Measurements from ENCODE around the gene DCUN1D4.
A peak's percentile ranks its signal among the peaks of the same experiment; 100 is the strongest.

Gene DCUN1D4

DNA sequence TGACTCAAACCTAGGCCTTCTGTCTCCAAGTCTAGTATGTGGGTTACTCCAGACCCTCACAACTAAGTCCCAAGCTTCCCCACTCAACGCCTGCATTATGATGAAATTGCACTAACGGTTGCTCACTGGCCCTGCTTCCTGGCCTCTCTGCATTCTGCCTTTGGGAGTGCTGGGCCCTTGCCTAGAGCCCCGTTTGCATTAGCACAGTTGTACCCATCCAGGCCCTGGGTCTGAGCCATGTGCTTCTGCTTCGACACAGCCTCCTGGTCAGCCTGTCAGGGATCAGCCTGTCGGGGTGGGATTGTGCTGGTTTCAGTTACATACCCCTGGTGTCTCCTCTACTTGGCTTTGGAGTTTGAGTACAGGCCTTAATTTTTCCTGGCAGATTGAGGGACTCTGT, 58.4 kb downstream of the DCUN1D4 start:
- TF ChIP-seq, protein P1, sequence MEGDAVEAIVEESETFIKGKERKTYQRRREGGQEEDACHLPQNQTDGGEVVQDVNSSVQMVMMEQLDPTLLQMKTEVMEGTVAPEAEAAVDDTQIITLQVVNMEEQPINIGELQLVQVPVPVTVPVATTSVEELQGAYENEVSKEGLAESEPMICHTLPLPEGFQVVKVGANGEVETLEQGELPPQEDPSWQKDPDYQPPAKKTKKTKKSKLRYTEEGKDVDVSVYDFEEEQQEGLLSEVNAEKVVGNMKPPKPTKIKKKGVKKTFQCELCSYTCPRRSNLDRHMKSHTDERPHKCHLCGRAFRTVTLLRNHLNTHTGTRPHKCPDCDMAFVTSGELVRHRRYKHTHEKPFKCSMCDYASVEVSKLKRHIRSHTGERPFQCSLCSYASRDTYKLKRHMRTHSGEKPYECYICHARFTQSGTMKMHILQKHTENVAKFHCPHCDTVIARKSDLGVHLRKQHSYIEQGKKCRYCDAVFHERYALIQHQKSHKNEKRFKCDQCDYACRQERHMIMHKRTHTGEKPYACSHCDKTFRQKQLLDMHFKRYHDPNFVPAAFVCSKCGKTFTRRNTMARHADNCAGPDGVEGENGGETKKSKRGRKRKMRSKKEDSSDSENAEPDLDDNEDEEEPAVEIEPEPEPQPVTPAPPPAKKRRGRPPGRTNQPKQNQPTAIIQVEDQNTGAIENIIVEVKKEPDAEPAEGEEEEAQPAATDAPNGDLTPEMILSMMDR (IDR thresholded peaks at IDR 0.05; ENCODE audit: insufficient read depth, low read length, poor library complexity, severe bottlenecking) = no peak
- TF ChIP-seq EZH2phosphoT487 (conservative IDR thresholded peaks at IDR 0.05; ENCODE audit: low read length) = no peak
- no peak overlapping the region for H3K9ac ChIP-seq (ENCODE audit: low read length)
- no peaks in the 10 kb centered on the region for H3K27me3 ChIP-seq (ENCODE audit: low read length)
- H2AFZ ChIP-seq (ENCODE audit: low read depth, low read length, severe bottlenecking) = no peak overlapping the region
- peaks cover 26% of the 10 kb centered on the region; the same call in 1 of the 2 replicates for H3K36me3 ChIP-seq (ENCODE audit: low read length)
- H4K20me1 ChIP-seq (ENCODE audit: low read depth, low read length) = no peaks in the 10 kb centered on the region
- H3K9me2 ChIP-seq (replicated peaks; ENCODE audit: insufficient read depth, low read length) = no peaks in the 10 kb centered on the region
- no peak overlapping the region for H3K4me2 ChIP-seq (ENCODE audit: low read depth, low read length, poor library complexity, severe bottlenecking)
- H3K79me2 ChIP-seq (ENCODE audit: insufficient read depth, low read length) = no peaks in the 10 kb centered on the region
- no peak overlapping the region for H3K4me3 ChIP-seq (ENCODE audit: insufficient read depth, low read length, poor library complexity, severe bottlenecking)
- H3K9me3 ChIP-seq (ENCODE audit: insufficient read depth, low read length) = no peaks in the 10 kb centered on the region
- no peak overlapping the region for H3K27ac ChIP-seq (ENCODE audit: low read depth, low read length)
- H3F3A ChIP-seq (ENCODE audit: insufficient read depth) = no peaks in the 10 kb centered on the region

DNA sequence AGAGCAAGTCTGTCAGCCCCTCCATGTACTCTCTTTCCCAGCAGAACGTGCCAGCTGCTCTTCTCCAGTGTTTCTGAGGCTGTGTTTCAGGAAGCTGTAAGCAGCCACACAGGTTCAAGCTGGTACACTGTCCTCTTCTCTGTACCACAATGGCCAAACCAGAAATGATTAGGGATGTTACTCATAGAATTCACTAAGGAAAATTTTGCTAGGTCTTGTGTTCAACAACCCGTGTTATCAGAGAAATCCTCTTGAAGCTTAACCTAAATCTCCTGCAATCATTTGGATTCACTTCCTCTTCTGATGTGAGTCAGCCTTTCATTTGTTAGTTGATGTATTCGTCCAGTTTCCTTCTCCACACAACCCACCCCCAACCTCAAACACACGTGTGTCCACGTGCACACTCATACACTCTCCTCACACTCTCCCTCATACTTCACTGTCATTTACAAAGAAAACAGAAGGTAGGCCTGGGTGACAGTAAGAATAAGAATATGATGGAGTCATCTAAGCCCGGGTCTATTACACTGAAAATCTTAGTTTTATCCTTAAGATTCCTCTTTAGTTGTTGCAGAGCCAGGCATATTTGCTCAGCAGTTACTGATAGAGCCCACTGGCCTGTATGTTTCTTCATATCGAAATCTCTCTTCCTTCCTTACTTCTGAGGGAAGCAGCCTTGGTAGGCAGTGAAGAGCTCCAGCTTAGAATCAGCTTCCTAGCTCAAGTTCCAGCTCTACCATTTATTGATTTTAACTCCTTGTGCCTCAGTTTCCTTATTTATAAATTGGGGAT, 63.4 kb downstream of the DCUN1D4 start:
- H3K4me3 ChIP-seq (ENCODE audit: insufficient read depth, low read length, poor library complexity, severe bottlenecking) = no peak overlapping the region
- H3K9me3 ChIP-seq (ENCODE audit: insufficient read depth, low read length) = no peaks in the 10 kb centered on the region
- peaks cover 23% of the 10 kb centered on the region; the same call in 1 of the 2 replicates for H3K36me3 ChIP-seq (ENCODE audit: low read length)
- H3K27me3 ChIP-seq (ENCODE audit: low read length) = no peaks in the 10 kb centered on the region
- no peaks in the 10 kb centered on the region for H3F3A ChIP-seq (ENCODE audit: insufficient read depth)
- no peak overlapping the region for H2AFZ ChIP-seq (ENCODE audit: low read depth, low read length, severe bottlenecking)
- TF ChIP-seq EZH2phosphoT487 (conservative IDR thresholded peaks at IDR 0.05; ENCODE audit: low read length) = no peak
- TF ChIP-seq, protein P1 (IDR thresholded peaks at IDR 0.05; ENCODE audit: insufficient read depth, low read length, poor library complexity, severe bottlenecking) = no peak
- H3K9ac ChIP-seq (ENCODE audit: low read length) = no peak overlapping the region
- H3K4me2 ChIP-seq (ENCODE audit: low read depth, low read length, poor library complexity, severe bottlenecking) = no peak overlapping the region
- no peaks in the 10 kb centered on the region for H3K79me2 ChIP-seq (ENCODE audit: insufficient read depth, low read length)
- no peaks in the 10 kb centered on the region for H4K20me1 ChIP-seq (ENCODE audit: low read depth, low read length)
- H3K9me2 ChIP-seq (replicated peaks; ENCODE audit: insufficient read depth, low read length) = no peaks in the 10 kb centered on the region
- H3K27ac ChIP-seq (ENCODE audit: low read depth, low read length) = peak overlapping the region; percentile 25; the same call in 1 of the 2 replicates

DNA sequence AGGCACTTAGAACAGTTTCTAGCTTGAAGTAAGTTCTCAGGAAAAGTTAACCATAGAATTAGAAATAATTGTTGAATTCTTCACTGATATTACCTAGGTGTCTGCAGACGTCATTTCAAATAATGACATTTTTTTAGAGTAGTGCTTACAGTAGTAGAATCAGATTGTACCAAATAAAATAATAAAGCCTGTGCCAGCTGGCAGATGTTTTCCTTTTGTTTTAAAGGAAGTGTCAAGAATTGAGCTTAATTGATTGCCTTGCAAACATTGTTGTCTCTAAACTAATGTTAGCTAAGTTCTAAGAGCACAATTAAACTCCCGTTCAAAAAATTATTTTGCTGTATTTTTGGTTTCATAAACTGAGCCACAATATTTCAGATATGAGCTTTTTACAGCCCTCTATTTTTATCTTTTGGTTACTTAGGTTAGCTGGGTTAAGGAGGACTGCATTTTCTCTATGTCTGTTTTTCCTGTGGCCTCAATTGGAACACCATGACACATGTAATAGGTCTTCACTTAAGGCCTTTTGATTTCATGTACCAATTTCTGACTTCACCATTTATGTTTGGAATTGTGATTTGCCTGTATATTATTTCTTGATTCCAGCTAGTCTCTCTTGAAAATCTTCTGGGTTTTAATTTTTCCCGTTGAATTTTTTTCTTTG, 64.2 kb downstream of the DCUN1D4 start:
- H3K4me2 ChIP-seq (ENCODE audit: low read depth, low read length, poor library complexity, severe bottlenecking) = no peak overlapping the region
- no peaks in the 10 kb centered on the region for H3K9me2 ChIP-seq (replicated peaks; ENCODE audit: insufficient read depth, low read length)
- H3K36me3 ChIP-seq (ENCODE audit: low read length) = peaks cover 27% of the 10 kb centered on the region
- no peak for TF ChIP-seq EZH2phosphoT487 (conservative IDR thresholded peaks at IDR 0.05; ENCODE audit: low read length)
- TF ChIP-seq, protein P1 (IDR thresholded peaks at IDR 0.05; ENCODE audit: insufficient read depth, low read length, poor library complexity, severe bottlenecking) = no peak
- H3K79me2 ChIP-seq (ENCODE audit: insufficient read depth, low read length) = no peaks in the 10 kb centered on the region
- no peak overlapping the region for H3K4me3 ChIP-seq (ENCODE audit: insufficient read depth, low read length, poor library complexity, severe bottlenecking)
- H3K9ac ChIP-seq (ENCODE audit: low read length) = no peak overlapping the region
- H3K27me3 ChIP-seq (ENCODE audit: low read length) = no peaks in the 10 kb centered on the region
- no peaks in the 10 kb centered on the region for H4K20me1 ChIP-seq (ENCODE audit: low read depth, low read length)
- H2AFZ ChIP-seq (ENCODE audit: low read depth, low read length, severe bottlenecking) = no peak overlapping the region
- no peak overlapping the region for H3K27ac ChIP-seq (ENCODE audit: low read depth, low read length)
- H3F3A ChIP-seq (ENCODE audit: insufficient read depth) = no peaks in the 10 kb centered on the region
- no peaks in the 10 kb centered on the region for H3K9me3 ChIP-seq (ENCODE audit: insufficient read depth, low read length)

Data from SU-DHL-6 (cell line).